Fibroblast of the aortic adventitia (primary cell): Measurements from ENCODE around the gene DKK1. TPM values are rescaled to one million over a fixed set of nuclear protein-coding genes. Genes with fewer than 3 reads are reported as not detected.
"Not testable (repeated sequence)": the region's sequence is repeated elsewhere in the genome, so short reads cannot be mapped to it uniquely, and the experiment has no call there.

Experiments used
- DNase-seq: peaks from one replicate; pipeline ENCODE4 v3.0.0-alpha.2; 2010; ENCODE audit warnings: low read depth
- H3K4me3 ChIP-seq: 2 replicates; pipeline ENCODE4 v1.5.1; 2011; ENCODE audit warnings: low read depth, mild to moderate bottlenecking, control low read depth, low read length, moderate library complexity
- CTCF ChIP-seq: IDR thresholded peaks from 2 replicates; pipeline ENCODE4 v1.5.1; 2011; ENCODE audit warnings: mild to moderate bottlenecking, low read length, control low read depth, inconsistent platforms; ENCODE audit not compliant: insufficient read depth
- total RNA-seq: library from RNA; depleted of rRNA; stranded (reverse); fragments of >200 nt; gene quantifications from 2 replicates; pipeline ENCODE4 v1.2.3, GENCODE V29; 2012; ENCODE audit warnings: low replicate concordance

Gene DKK1
- total RNA-seq, 1 donor: 123 TPM

GRCh38 chr10:52359441-52359840, 45.4 kb downstream of the DKK1 start:
- no peak for TF ChIP-seq CTCF
- no peak for DNase-seq
- H3K4me3 ChIP-seq: no peak overlapping the region

- not testable (repeated sequence) for H3K4me3 ChIP-seq, DNase-seq
Observed at GRCh38 chr10:52365547-52366432, 51.7 kb downstream of the DKK1 start.
